ENCODE results near the gene ALPK3. TPM values are rescaled to one million over a fixed set of nuclear protein-coding genes. Genes with fewer than 3 reads are reported as not detected.

The ALPK3 gene
- total RNA-seq, 1 experiment from 2014 or later: 16.5 TPM

GRCh38 chr15:84861781-84862180 lies 44.6 kb downstream of the ALPK3 start:
- ATAC-seq (no peak), DNase-seq (ENCODE audit: low spot score) (no peak)
- TF ChIP-seq, protein P1, sequence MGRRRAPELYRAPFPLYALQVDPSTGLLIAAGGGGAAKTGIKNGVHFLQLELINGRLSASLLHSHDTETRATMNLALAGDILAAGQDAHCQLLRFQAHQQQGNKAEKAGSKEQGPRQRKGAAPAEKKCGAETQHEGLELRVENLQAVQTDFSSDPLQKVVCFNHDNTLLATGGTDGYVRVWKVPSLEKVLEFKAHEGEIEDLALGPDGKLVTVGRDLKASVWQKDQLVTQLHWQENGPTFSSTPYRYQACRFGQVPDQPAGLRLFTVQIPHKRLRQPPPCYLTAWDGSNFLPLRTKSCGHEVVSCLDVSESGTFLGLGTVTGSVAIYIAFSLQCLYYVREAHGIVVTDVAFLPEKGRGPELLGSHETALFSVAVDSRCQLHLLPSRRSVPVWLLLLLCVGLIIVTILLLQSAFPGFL (CRISPR knock-in tag; IDR thresholded peaks at IDR 0.05; ENCODE audit: borderline replicate concordance): no peak
- TF ChIP-seq OVOL2 (CRISPR knock-in tag; IDR thresholded peaks at IDR 0.05; ENCODE audit: borderline replicate concordance) (no peak), ZBTB43 (CRISPR knock-in tag; IDR thresholded peaks at IDR 0.05) (no peak)
- Mint-ChIP-seq H3K27me3 (ENCODE audit: low read depth) (no peaks in the 10 kb centered on the region), H3K36me3 (no peaks in the 10 kb centered on the region), H3K27ac (no peak overlapping the region), H3K9me3 (no peaks in the 10 kb centered on the region), H3K4me1 (no peaks in the 10 kb centered on the region), H3K4me3 (no peak overlapping the region)
- ChIA-PET POLR2A (no interaction called here), CTCF (interaction anchor here (1.2 kb wide), 2 partner anchors 16 to 47 kb away, joined by 3 to 9 read pairs; no protein-coding TSS in a partner anchor)

DNA sequence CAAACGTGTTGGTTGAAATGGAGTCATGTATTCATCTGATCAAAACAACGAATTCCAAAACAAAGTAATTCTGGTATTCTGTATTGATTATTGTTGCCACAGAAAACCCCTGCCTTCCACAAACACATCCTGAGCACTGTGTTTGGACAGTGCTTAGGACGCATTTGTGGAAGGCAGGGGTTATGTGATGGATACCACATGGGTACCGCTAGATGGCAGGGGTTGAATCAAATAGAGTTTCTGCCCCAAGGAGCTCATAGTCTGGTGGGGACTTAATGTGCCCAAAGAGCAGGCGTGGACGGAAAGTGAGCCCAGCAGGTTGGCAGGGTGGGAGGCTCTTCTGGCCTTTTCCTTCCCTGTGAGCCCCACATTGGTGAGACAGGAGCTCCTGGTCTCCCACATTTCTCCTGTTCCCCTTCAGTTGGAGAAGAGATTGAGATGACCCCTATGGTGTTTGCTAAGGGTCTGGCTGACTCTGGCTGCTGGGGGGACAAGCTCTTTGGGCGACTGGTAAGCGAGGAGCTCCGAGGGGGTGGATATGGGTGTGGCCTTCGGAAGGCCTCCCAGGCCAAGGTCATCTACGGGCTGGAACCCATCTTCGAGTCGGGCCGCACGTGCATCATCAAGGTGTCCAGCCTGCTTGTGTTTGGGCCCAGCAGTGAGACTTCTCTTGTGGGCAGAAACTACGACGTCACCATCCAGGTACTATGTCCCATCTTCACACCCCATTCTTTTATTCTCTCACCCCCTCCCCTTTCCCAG lies 45.2 kb downstream of the ALPK3 start:
- Mint-ChIP-seq H3K27ac (no peak overlapping the region), H3K36me3 (no peaks in the 10 kb centered on the region), H3K9me3 (no peaks in the 10 kb centered on the region), H3K4me3 (no peak overlapping the region), H3K4me1 (no peaks in the 10 kb centered on the region), H3K27me3 (ENCODE audit: low read depth) (no peaks in the 10 kb centered on the region)
- DNase-seq (ENCODE audit: low spot score) (no peak), ATAC-seq (no peak; the same call in 1 of the 2 replicates)
- ChIA-PET POLR2A (no interaction called here), CTCF (interaction anchor here (0.7 to 1.2 kb wide), 4 partner anchors 15 to 275 kb away, joined by 3 to 9 read pairs (median 3); no protein-coding TSS in a partner anchor)
- TF ChIP-seq, protein P2, sequence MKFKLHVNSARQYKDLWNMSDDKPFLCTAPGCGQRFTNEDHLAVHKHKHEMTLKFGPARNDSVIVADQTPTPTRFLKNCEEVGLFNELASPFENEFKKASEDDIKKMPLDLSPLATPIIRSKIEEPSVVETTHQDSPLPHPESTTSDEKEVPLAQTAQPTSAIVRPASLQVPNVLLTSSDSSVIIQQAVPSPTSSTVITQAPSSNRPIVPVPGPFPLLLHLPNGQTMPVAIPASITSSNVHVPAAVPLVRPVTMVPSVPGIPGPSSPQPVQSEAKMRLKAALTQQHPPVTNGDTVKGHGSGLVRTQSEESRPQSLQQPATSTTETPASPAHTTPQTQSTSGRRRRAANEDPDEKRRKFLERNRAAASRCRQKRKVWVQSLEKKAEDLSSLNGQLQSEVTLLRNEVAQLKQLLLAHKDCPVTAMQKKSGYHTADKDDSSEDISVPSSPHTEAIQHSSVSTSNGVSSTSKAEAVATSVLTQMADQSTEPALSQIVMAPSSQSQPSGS (CRISPR knock-in tag; IDR thresholded peaks at IDR 0.05; ENCODE audit: borderline replicate concordance, low read depth): no peak
- TF ChIP-seq, protein P3, sequence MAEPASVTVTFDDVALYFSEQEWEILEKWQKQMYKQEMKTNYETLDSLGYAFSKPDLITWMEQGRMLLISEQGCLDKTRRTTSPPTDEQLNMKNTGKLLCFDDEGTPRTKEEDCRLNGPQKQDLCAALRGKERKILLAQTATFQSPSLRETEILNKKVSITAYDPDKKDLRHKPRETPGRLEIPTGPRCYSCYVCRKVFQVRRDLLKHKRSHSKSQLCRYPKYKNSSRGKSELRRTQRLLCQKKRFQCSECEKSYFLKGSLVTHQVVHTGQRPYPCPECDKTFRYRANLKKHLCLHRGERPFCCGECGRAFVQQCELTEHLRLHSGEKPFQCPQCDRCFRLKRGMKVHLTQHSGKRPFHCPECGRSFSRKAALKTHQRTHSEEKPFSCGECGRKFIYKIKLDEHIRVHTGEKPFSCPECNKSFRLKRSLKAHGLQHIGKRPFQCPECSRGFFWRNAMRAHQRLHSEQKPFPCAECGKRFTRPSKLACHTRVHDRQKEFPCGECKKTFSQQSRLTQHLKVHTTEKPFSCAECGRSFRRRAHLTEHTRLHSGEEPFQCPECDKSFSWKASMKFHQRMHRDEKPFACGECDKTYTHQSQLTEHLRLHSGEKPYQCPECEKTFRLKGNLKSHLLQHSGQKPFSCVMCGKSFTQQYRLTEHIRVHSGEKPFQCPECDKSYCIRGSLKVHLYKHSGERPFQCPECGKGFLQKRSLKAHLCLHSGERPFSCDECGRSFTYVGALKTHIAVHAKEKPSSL (CRISPR knock-in tag; conservative IDR thresholded peaks at IDR 0.05): no peak
- TF ChIP-seq NFE2L1 (CRISPR knock-in tag; IDR thresholded peaks at IDR 0.05) (no peak), SP1 (CRISPR knock-in tag; conservative IDR thresholded peaks at IDR 0.05) (no peak), ATF1 (CRISPR knock-in tag; IDR thresholded peaks at IDR 0.05) (no peak), TCF7 (CRISPR knock-in tag; IDR thresholded peaks at IDR 0.05; ENCODE audit: low read depth) (no peak), FOXP1 (CRISPR knock-in tag; IDR thresholded peaks at IDR 0.05; ENCODE audit: borderline replicate concordance) (no peak), KAT7 (CRISPR knock-in tag; IDR thresholded peaks at IDR 0.05; ENCODE audit: borderline replicate concordance) (no peak), TEAD4 (CRISPR knock-in tag; IDR thresholded peaks at IDR 0.05) (no peak)
- TF ChIP-seq, protein P4, sequence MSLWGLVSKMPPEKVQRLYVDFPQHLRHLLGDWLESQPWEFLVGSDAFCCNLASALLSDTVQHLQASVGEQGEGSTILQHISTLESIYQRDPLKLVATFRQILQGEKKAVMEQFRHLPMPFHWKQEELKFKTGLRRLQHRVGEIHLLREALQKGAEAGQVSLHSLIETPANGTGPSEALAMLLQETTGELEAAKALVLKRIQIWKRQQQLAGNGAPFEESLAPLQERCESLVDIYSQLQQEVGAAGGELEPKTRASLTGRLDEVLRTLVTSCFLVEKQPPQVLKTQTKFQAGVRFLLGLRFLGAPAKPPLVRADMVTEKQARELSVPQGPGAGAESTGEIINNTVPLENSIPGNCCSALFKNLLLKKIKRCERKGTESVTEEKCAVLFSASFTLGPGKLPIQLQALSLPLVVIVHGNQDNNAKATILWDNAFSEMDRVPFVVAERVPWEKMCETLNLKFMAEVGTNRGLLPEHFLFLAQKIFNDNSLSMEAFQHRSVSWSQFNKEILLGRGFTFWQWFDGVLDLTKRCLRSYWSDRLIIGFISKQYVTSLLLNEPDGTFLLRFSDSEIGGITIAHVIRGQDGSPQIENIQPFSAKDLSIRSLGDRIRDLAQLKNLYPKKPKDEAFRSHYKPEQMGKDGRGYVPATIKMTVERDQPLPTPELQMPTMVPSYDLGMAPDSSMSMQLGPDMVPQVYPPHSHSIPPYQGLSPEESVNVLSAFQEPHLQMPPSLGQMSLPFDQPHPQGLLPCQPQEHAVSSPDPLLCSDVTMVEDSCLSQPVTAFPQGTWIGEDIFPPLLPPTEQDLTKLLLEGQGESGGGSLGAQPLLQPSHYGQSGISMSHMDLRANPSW (CRISPR knock-in tag; conservative IDR thresholded peaks at IDR 0.05; ENCODE audit: low read depth): no peak
